Measurements from ENCODE around the gene GLIS1. TPM values are rescaled to one million over a fixed set of nuclear protein-coding genes. Genes with fewer than 3 reads are reported as not detected.

GLIS1 gene
- total RNA-seq, 1 experiment from 2014 or later: 1.4 TPM

DNA sequence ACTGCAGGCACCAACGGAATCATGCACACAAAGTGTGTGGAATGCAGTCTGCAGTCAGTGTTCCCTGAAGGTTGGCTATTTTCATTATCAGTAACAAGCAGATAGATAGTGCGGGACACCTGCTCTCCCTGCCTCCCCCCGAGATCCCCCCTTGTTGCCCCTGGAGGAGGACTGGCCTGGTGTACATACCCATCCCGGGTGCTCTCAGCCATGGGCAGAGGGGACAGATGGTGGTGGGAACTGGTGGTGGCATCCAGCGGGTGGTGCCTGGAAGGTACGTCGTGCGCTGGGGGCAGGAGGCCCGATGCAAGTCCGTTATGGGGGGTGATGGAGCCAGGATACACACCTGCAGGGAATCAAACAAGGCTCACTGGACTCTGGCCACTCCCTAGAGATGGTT, 224.5 kb downstream of the GLIS1 start:
- Histone ChIP-seq H3K4me3 (no peak overlapping the region), H3K27me3 (no peaks in the 10 kb centered on the region), H3K9me3 (no peaks in the 10 kb centered on the region), H3K36me3 (no peaks in the 10 kb centered on the region)
- DNase-seq: no peak

DNA sequence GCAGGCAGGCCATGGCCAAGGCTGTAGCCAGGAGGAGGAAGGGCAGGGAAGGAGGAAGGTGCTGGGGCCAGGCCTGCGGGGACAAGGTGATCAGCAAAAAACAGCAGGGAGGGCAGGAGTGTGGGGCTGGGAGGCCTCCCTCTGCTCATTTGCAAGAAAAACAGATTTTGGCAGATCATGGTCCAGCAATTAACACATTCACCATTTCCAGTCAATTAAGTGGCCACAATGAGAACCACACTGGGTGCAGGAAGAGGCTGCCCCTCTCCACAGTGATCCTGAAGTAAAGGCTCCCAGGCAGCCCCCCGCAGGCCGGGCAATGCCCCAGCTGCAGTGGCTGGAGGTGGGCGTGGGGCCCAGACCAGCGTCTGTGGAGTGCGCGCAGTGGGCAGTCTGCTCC, 225.1 kb downstream of the GLIS1 start:
- Histone ChIP-seq H3K9me3 (no peaks in the 10 kb centered on the region), H3K27me3 (no peaks in the 10 kb centered on the region), H3K36me3 (no peaks in the 10 kb centered on the region), H3K4me3 (no peak overlapping the region)
- no peak for DNase-seq

DNA sequence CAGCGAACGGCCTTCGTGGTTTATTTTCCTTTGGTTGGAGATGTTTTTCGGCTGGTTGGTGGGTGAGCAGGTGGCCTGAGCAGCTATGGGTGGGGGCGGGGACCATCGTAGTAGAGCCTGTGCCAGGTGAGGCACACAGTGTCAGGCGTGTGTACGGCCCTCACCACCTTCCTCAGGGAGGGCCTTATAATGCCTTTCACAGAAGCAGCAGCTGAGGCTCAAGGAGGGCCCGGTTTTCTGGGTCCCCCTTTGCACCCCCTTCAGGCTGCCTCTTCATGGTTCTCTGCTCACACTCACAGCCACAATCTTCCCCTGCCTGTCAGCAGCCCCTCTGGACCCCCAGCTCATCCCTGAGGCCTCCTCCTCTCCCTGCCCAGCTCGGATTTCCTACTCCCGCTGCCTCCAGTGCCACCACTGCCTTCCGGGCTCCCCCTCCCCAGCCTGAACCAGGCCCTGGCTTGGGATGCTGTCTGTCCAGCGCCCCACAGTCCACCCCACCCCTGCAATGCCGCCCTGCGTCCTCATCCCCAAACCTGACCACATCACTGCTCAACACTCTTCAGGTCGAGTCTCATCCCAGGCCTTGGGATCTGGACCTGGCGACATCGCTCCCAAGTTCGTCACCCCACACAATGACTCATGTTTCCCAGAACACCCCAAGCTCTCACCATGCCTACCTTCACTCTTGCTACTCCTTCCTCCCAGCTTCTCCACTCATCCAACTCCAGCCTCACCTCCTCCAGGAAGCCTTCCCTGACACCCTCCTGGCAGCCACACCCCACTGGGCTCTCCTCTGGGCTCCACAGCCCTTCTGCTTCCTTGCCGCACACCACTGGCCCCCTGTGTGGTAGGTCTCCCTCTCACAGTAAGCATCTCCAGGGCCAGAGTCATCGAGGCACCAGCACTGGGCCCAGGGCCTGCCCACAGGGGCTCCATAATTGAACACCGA, 225.9 kb downstream of the GLIS1 start:
- DNase-seq: no peak
- Histone ChIP-seq H3K36me3 (no peaks in the 10 kb centered on the region), H3K4me3 (no peak overlapping the region), H3K27me3 (no peaks in the 10 kb centered on the region), H3K9me3 (no peaks in the 10 kb centered on the region)

DNA sequence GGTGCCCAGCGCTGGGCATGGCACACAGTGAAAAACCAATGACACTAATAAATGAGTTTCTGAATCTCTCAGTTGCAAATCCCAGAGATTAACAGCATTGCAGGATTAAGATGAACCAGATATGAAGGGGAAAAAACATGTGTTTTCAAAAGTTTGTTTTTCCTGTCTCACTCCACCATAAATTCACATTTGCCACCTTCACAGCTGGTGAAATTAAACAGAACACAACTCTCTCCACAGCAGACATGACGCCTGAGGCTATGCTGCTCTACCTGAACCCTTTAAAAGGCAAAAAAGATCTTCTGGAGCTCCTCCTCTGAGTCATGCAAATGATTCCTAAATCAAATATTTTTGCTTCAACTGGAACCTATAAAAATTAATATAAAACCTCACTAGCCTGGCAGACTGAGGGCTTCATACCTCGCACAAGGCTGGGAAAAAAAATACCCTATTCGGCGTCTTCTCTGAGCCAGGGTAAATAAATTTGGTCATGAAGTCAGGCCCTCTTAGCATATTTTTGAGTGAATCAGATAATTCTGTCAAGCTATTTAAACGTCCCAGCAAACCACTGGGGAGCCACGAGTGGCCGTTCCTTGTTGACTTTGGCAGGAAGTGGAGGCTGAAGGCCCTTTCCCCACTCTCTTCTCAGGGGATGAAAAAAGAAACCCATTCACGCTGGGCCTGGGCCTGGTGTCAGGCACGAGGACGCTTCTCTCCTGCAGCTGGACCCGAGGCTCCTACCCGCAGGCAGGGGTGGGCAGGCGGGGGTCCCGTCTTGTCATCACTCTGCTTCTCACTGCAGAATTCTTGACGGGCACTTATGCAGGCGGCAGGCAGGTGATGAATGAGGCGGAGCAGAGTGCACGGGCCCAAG, 226.8 kb downstream of the GLIS1 start:
- Histone ChIP-seq H3K27me3 (no peaks in the 10 kb centered on the region), H3K36me3 (no peaks in the 10 kb centered on the region), H3K4me3 (no peak overlapping the region), H3K9me3 (no peaks in the 10 kb centered on the region)
- peak; percentile 63 for DNase-seq

DNA sequence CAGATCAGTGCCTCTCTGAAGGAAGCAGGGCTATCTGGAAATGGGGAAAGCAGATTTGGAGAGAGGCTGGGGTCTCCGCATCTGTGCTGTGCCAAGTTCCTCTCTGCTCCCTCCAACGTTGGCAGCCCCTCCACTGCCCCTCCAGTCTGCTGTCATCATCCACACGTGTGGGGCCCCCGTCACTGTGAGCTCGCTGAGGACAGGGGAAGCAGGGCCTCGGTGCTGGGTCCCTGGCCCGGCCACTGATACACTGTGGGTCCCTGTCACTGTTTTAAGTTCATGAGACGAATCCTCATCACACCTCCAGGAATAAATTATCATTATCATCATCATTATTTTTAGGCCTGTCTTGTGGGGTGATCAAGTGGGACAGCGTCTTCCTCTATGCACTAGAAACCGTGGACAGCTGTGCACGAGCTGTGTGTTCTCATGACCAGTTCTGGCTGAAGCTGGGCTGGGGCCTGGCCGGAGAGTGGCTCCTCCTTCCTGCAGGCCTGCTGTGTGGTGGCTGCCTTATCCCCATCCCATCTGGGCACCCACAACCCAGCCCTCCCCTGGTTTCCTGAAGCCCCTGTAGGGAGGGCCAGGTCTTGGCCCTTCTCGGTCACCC, 227.5 kb downstream of the GLIS1 start:
- H3K4me3 ChIP-seq: no peak overlapping the region
- no peaks in the 10 kb centered on the region for H3K27me3 ChIP-seq
- no peaks in the 10 kb centered on the region for H3K9me3 ChIP-seq
- no peaks in the 10 kb centered on the region for H3K36me3 ChIP-seq
- no peak for DNase-seq

DNA sequence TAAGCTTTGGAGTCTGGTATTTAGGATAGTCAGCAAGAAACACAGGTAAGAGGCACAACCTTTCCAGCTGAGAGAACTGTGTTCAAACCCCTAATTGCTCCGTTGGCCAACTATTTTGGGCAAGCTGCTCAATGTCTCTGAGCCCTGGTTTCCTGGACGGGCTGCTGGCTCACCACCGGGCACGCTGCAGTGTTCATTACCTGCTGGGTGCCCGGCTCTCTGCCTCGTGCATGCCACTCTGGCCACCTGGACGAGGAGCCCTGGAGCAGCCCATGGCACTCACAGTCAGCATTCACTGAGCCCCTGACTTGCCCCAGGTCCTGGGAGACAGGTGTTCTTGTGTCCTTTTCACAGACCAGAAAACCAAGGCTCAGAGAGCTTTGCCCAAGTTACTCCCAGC, 228.7 kb downstream of the GLIS1 start:
- H3K9me3 ChIP-seq: no peaks in the 10 kb centered on the region
- H3K36me3 ChIP-seq: no peaks in the 10 kb centered on the region
- H3K4me3 ChIP-seq: no peak overlapping the region
- H3K27me3 ChIP-seq: no peaks in the 10 kb centered on the region
- DNase-seq: no peak

DNA sequence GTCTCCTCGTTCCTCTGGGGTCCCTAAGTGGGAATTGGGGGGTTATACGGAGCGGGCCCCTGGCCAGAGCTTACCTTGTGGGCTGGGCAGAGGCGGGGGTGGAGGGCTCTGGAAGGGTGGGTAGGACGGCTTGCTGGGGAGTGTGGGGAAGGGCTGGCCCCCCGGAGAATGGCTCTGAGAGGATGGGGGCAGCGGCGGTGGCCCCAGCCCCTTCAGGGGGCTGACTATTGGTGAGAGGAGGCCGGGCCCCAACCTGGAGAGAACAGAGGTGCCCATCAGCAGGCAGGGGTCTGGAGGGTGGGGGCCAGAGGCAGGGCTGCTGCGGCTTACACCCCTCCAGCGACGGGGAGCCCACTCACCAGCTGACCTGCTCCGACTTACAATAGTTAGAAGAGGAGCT, 229.2 kb downstream of the GLIS1 start:
- Histone ChIP-seq H3K4me3 (no peak overlapping the region), H3K9me3 (no peaks in the 10 kb centered on the region), H3K36me3 (no peaks in the 10 kb centered on the region), H3K27me3 (no peaks in the 10 kb centered on the region)
- DNase-seq: no peak

DNA sequence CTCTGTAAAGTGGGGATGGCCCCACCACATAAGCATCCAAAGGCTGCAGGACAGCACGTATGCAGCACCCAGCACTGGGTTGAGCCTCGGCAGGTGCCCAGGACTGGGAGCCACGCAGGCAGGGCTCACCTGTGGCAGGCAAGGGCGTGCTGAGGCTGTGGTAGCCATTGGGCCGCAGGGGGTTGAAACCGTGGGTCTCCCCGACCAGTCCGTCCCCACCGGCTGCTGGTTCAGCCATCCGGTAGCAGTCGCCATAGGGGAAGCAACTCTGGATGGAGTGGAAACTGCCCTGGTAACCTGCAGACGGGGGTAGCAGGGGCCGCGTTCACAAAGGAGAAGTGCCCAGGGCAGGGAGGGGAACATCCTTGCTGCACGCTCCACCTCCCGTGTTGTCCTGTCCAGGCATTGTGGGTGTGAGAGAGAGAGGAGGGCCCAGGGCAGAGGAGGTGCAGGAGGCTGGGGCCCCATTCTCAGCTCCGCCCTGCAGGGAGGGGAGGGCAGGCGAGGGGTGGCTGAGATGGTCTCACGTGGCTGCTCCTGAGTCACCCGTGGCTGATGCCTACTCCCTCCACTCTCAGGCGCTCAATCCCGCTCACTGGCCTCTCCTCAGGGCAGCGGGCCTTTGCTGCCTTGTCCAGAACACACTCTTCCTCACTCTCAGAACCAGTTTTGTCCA, 229.8 kb downstream of the GLIS1 start:
- Histone ChIP-seq H3K36me3 (no peaks in the 10 kb centered on the region), H3K27me3 (no peaks in the 10 kb centered on the region), H3K4me3 (no peak overlapping the region), H3K9me3 (no peaks in the 10 kb centered on the region)
- DNase-seq: no peak

DNA sequence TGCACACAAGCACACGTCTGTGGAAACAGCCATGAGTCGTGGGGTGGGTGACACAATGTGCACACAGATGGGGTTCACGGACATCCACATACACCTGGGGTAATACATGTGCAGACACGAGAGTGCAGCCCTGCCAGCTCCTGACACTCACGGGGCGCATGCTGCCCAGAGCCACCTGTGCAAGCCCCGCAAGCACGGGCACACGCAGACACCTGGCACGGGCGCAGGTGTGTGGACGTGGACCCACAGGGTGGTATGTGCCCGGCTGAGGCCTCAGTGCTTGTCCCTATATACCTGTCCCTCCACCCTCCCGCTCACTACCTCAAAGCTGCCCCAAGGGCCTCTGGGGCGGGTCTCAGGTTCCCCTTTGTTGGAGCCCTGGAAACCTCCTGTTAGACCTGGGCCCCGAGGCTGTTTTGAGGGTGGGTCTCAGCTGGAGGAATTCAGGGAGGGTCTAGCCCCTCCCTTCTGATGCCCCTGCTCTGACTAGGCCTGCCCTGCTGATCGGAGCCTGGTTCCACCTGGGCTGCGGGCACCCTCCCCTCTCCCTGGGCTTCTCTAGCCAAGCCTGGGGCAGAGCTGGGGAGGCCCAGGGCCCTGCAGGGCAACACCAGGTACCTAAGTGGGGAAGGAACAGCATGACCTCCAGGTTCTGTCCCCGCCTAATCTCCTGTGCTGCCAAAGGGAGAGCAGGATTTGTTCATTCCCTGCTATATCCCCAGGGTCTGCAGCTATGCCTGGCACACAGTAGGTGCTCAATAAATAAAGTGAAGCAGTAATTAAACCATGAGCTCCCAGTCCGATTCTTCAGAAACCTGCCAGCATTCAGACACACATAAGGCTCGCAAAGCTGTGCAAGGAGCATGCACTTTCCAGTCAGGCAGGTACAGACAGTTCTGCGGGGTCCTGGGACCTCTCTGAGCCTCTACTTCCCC, 230.6 kb downstream of the GLIS1 start:
- DNase-seq: no peak
- Histone ChIP-seq H3K27me3 (no peaks in the 10 kb centered on the region), H3K9me3 (no peaks in the 10 kb centered on the region), H3K36me3 (no peaks in the 10 kb centered on the region), H3K4me3 (no peak overlapping the region)

DNA sequence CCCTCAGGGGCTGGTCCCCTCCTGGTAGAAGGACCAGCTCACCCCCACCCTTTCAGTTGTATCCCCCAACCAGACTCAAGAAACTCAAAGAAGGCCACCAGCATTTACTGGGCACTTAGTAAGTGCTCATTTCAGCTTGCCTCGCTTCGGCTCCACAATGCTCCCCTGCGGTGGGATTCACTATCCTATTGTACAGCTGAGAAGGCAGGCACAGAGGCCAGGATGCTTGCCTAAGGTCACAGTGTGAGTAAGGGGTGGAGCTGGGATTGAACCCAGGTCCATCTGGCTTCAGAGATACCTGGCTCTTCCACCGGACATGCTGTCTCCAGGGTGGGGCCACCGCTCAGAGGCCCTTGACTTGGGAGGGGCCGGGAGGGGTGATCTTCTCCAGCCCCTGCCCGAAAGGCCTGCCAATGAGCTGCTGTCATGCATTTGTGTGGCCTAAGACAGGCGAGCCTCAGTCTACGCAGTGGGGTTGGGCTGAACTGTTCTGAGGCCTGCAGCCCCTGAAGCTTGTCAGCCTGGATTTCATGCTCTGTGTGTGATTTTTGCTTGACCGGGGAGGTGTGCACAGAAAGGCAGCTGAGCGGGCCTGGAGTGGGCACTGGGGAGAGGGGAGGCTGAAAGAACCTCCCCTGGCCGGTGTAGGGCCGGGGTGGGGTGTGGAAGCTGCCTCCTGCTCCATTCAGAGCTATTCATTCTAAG, 231.7 kb downstream of the GLIS1 start:
- DNase-seq: no peak
- Histone ChIP-seq H3K36me3 (no peaks in the 10 kb centered on the region), H3K4me3 (no peak overlapping the region), H3K9me3 (no peaks in the 10 kb centered on the region), H3K27me3 (no peaks in the 10 kb centered on the region)

DNA sequence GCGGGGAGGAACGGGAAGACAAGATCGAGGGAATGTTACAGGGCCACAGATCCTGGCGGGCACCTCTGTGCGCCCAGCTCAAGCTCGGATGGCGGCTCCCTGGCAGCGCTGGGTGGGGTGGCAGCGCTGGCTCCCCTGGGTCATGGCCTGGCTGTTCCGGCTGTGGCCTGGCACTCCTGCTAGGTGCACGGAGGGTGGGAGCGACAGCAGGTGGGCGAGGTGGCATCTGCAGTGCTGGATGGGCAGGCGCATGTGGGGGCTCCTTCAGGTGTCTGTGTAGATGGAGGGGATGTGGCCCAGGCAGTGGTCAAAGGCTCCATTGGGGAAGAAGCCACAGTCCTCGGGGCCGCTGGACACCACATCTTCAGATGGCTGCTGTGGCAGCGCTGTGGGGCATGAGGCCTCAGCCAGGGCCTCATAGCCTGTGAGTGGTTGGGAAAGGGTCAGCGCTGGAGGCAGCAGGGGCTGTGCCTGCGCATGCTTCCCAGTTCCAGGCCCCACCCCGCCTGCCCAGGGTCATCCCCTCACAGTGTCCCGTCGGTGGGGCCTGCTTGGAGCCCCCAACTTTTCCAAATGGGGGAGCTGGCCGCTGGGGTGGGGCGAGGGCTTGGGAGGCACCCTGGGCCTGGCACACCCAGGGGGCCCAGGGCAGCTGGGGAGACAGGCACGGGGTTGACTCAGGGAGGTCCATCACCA, 232.5 kb downstream of the GLIS1 start:
- H3K4me3 ChIP-seq: no peak overlapping the region
- H3K27me3 ChIP-seq: no peaks in the 10 kb centered on the region
- H3K9me3 ChIP-seq: no peaks in the 10 kb centered on the region
- no peak for DNase-seq
- H3K36me3 ChIP-seq: no peaks in the 10 kb centered on the region

DNA sequence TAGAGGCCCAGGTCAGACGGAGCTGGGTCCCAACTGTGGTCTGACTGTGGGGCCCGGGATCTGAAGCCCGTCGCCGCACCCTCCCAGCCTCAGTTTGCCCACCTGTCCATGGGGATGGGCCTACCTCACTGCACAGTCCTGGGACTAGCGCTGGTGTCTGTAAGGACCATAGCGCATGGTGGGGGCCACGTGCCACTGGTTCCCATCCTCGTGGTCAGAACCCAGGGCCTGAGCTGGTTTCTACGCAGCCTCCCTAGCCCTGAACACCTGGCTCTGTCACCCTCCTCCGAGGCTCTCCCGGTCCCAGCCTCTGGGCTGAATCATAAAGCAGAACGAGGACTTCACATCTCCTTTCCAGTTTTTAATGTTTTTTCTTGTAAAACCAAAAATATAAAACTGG, 233.1 kb downstream of the GLIS1 start:
- no peaks in the 10 kb centered on the region for H3K27me3 ChIP-seq
- DNase-seq: no peak

DNA sequence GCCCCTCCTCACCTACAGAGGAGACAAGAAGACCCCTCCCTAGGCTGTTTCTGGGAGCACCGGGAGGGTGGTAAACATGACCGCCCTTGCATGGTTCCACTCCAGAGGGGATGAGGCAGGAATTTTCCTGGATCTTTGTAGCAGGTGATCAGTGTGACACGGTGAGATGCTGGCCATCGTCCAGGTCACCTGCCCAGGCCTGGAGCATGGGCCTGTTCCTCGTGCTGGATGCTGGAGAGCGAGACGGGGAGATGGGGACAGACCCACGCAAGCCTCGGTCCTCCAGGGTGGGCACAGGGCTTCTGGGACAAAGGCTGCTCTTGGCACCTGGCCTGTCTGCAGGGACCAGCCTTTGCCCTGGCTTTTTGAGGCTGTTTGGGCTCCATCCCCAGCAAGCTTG, 233.6 kb downstream of the GLIS1 start:
- Histone ChIP-seq H3K36me3 (no peaks in the 10 kb centered on the region), H3K4me3 (no peak overlapping the region), H3K9me3 (no peaks in the 10 kb centered on the region), H3K27me3 (no peaks in the 10 kb centered on the region)
- DNase-seq: no peak

More for the DNA sequence above, 233.1 kb downstream of the GLIS1 start:
- no peaks in the 10 kb centered on the region for H3K9me3 ChIP-seq
- no peak overlapping the region for H3K4me3 ChIP-seq
- H3K36me3 ChIP-seq: no peaks in the 10 kb centered on the region

DNA sequence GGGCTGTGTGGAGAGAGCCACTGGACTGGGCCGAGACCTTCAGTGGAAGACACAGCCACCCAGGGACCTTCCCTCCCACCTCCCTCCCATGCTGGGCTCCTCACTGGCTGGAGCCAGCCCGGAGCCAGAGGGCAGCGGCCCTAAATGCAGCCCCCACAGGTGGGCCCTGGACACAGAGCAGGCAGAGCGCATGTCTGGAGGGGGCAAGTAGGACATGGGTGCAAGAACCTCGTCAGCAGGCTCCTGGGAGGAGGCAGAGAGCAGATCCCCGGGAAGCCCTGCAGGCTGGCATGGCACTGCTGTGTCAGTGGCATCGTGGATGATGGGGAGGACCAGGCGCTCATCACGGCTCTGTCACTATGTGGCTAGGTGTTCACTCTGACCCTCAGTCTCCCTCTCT, 234.1 kb downstream of the GLIS1 start:
- Histone ChIP-seq H3K9me3 (no peaks in the 10 kb centered on the region), H3K27me3 (no peaks in the 10 kb centered on the region), H3K36me3 (no peaks in the 10 kb centered on the region), H3K4me3 (no peak overlapping the region)
- no peak for DNase-seq
